ENCODE data around the gene OMD.
"Not testable (repeated sequence)": the region's sequence is repeated elsewhere in the genome, so short reads cannot be mapped to it uniquely, and the experiment has no call there.

Gene OMD

GRCh38 chr9:92424340-92424739, at the start of gene OMD:
OMD (minus strand) TSS chr9:92424471; CDS start chr9:92417558, 6,913 bp downstream.
- no peak for DNase-seq

- DNase-seq = no peak
These were observed 43.9 kb upstream of the OMD start for GRCh38 chr9:92468206-92468605.

- no peak for DNase-seq
These were observed 43.2 kb upstream of the OMD start for GRCh38 chr9:92467511-92467910.

- DNase-seq = no peak
These were observed 42.8 kb upstream of the OMD start for GRCh38 chr9:92467041-92467440.

- DNase-seq = no peak
These were observed 39.7 kb upstream of the OMD start for GRCh38 chr9:92463984-92464383.

GRCh38 chr9:92463387-92463786, 39.1 kb upstream of the OMD start:
- DNase-seq = no peak

GRCh38 chr9:92457576-92457975, 33.3 kb upstream of the OMD start:
- DNase-seq = no peak

GRCh38 chr9:92455217-92455616, 30.9 kb upstream of the OMD start:
- DNase-seq = no peak

GRCh38 chr9:92446536-92446935, 22.3 kb upstream of the OMD start:
- DNase-seq = no peak

- no peak for DNase-seq
These were observed 20.6 kb upstream of the OMD start for GRCh38 chr9:92444841-92445240.

- DNase-seq = no peak
These were observed 16.4 kb upstream of the OMD start for GRCh38 chr9:92440751-92441046.

- no peak for DNase-seq
These were observed 15.9 kb upstream of the OMD start for GRCh38 chr9:92439921-92440750.

GRCh38 chr9:92438900-92439526, 14.7 kb upstream of the OMD start:
- no peak for DNase-seq

GRCh38 chr9:92435263-92435662, 11.0 kb upstream of the OMD start:
- DNase-seq = no peak

- no peak for DNase-seq
These were observed 8.8 kb upstream of the OMD start for GRCh38 chr9:92432972-92433548.

GRCh38 chr9:92432350-92432749, 8.1 kb upstream of the OMD start:
- no peak for DNase-seq

GRCh38 chr9:92429836-92430235, 5.6 kb upstream of the OMD start:
- DNase-seq = no peak

- no peak for DNase-seq
These were observed 2.4 kb upstream of the OMD start for GRCh38 chr9:92426501-92427145.

GRCh38 chr9:92425474-92425873, 1.2 kb upstream of the OMD start:
- no peak for DNase-seq

GRCh38 chr9:92423612-92424011, 659 bp downstream of the OMD start:
- DNase-seq = no peak

GRCh38 chr9:92422611-92423338, 1.5 kb downstream of the OMD start:
- no peak for DNase-seq

GRCh38 chr9:92414566-92414965, 9.7 kb downstream of the OMD start:
- no peak for DNase-seq

- not testable (repeated sequence) for DNase-seq
These were observed 13.1 kb downstream of the OMD start for GRCh38 chr9:92411157-92411556.

Data from left hindlimb (tissue), 1 donor.